H9 (cell line): ENCODE results near the gene BAX. TPM values are rescaled to one million over a fixed set of nuclear protein-coding genes. Genes with fewer than 3 reads are reported as not detected.

Source experiments
- DNase-seq: peaks from one replicate; pipeline ENCODE4 v3.0.0-alpha.2; 2017
- H2AFZ ChIP-seq: one replicate; pipeline ENCODE4 v1.6.1; 2013; ENCODE audit warnings: mild to moderate bottlenecking, low read length, control low read depth, moderate library complexity
- H2AK5ac ChIP-seq: 2 replicates; pipeline ENCODE4 v1.6.1; 2013; ENCODE audit warnings: low read length, control low read depth, mixed read lengths; ENCODE audit not compliant: insufficient read length
- H2BK120ac ChIP-seq: one replicate; pipeline ENCODE4 v1.6.1; 2013; ENCODE audit warnings: low read depth, mild to moderate bottlenecking, low read length, control low read depth, inconsistent platforms; ENCODE audit not compliant: poor library complexity, severe bottlenecking
- H2BK12ac ChIP-seq: 2 replicates; pipeline ENCODE4 v1.6.1; 2013; ENCODE audit warnings: low read length, control low read depth, mixed read lengths, low read depth; ENCODE audit not compliant: insufficient read length
- H2BK15ac ChIP-seq: 2 replicates; pipeline ENCODE4 v1.6.1; 2013; ENCODE audit warnings: low read depth, low read length, control low read depth
- H2BK20ac ChIP-seq: one replicate; pipeline ENCODE4 v1.6.1; 2013; ENCODE audit warnings: low read depth, mild to moderate bottlenecking, low read length, control low read depth, inconsistent platforms; ENCODE audit not compliant: poor library complexity, severe bottlenecking
- H2BK5ac ChIP-seq: 2 replicates; pipeline ENCODE4 v1.6.1; 2013; ENCODE audit warnings: low read length, control low read depth, mixed read lengths; ENCODE audit not compliant: insufficient read length
- H3K14ac ChIP-seq: 2 replicates; pipeline ENCODE4 v1.6.1; 2013; ENCODE audit warnings: low read length, control low read depth; ENCODE audit not compliant: insufficient read depth
- H3K18ac ChIP-seq: 2 replicates; pipeline ENCODE4 v1.6.1; 2013; ENCODE audit warnings: low read depth, mild to moderate bottlenecking, mixed read lengths, low read length, control low read depth; ENCODE audit not compliant: insufficient read length
- H3K23ac ChIP-seq: 2 replicates; pipeline ENCODE4 v1.6.1; 2013; ENCODE audit warnings: low read length, control low read depth, mixed read lengths, low read depth; ENCODE audit not compliant: insufficient read length
- H3K23me2 ChIP-seq: 2 replicates; pipeline ENCODE4 v1.6.1; 2013; ENCODE audit warnings: low read depth, mild to moderate bottlenecking, mixed read lengths, low read length, control low read depth; ENCODE audit not compliant: insufficient read length, poor library complexity, severe bottlenecking
- H3K27ac ChIP-seq: 2 replicates; pipeline ENCODE4 v1.5.1; 2013; ENCODE audit warnings: low read length, control low read depth, mixed read lengths, low read depth; ENCODE audit not compliant: insufficient read length
- H3K27me3 ChIP-seq: 2 replicates; pipeline ENCODE4 v1.6.1; 2013; ENCODE audit warnings: low read length, control low read depth, inconsistent platforms; ENCODE audit not compliant: insufficient read depth
- H3K4ac ChIP-seq: 2 replicates; pipeline ENCODE4 v1.6.1; 2013; ENCODE audit warnings: low read depth, mild to moderate bottlenecking, control low read depth, inconsistent platforms, low read length, moderate library complexity
- H3K4me1 ChIP-seq: 2 replicates; pipeline ENCODE4 v1.6.1; 2013; ENCODE audit warnings: low read length, control low read depth, inconsistent platforms; ENCODE audit not compliant: insufficient read depth
- H3K4me2 ChIP-seq: 2 replicates; pipeline ENCODE4 v1.6.1; 2013; ENCODE audit warnings: low read length, control low read depth, mixed read lengths; ENCODE audit not compliant: insufficient read length, insufficient read depth
- H3K56ac ChIP-seq: 2 replicates; pipeline ENCODE4 v1.6.1; 2013; ENCODE audit warnings: low read depth, mild to moderate bottlenecking, mixed read lengths, low read length, control low read depth; ENCODE audit not compliant: insufficient read length
- H3K79me1 ChIP-seq: 2 replicates; pipeline ENCODE4 v1.6.1; 2013; ENCODE audit warnings: low read depth, mild to moderate bottlenecking, moderate library complexity, low read length, control low read depth, inconsistent platforms; ENCODE audit not compliant: insufficient read depth, poor library complexity, severe bottlenecking
- H3K79me2 ChIP-seq: 2 replicates; pipeline ENCODE4 v1.6.1; 2013; ENCODE audit warnings: low read length, control low read depth, inconsistent platforms; ENCODE audit not compliant: insufficient read depth
- H3K9ac ChIP-seq: 2 replicates; pipeline ENCODE4 v1.6.1; 2013; ENCODE audit warnings: low read length, control low read depth, mixed read lengths; ENCODE audit not compliant: insufficient read length; ENCODE audit errors: extremely low read depth
- H3K9me3 ChIP-seq: one replicate; pipeline ENCODE4 v1.6.1; 2013; ENCODE audit warnings: low read depth, low read length, inconsistent platforms; ENCODE audit not compliant: control insufficient read depth
- H3T11ph ChIP-seq: one replicate; pipeline ENCODE4 v1.6.1; 2013; ENCODE audit warnings: mild to moderate bottlenecking, low read length, control low read depth, inconsistent platforms
- H4K20me1 ChIP-seq: one replicate; pipeline ENCODE4 v1.6.1; 2013; ENCODE audit not compliant: control insufficient read depth, insufficient read length, insufficient read depth
- H4K5ac ChIP-seq: 2 replicates; pipeline ENCODE4 v1.6.1; 2013; ENCODE audit warnings: low read depth, mild to moderate bottlenecking, mixed read lengths, low read length, control low read depth; ENCODE audit not compliant: insufficient read length
- H4K8ac ChIP-seq: replicated peaks from 2 replicates; pipeline ENCODE4 v1.6.1; 2013; ENCODE audit warnings: low read length, control low read depth, mixed read lengths, low read depth; ENCODE audit not compliant: insufficient read length
- H4K91ac ChIP-seq: 2 replicates; pipeline ENCODE4 v1.6.1; 2013; ENCODE audit warnings: low read depth, mild to moderate bottlenecking, moderate library complexity, mixed read lengths, low read length, control low read depth; ENCODE audit not compliant: insufficient read length
- H3K27ac Mint-ChIP-seq, 3 experiments: 2 replicates in 2 of 3; 3 replicates in 1 of 3; pipeline ENCODE4 v1.8.0; 2020 to 2021; ENCODE audit warnings: mixed read lengths in 3 of 3, mild to moderate bottlenecking in 1 of 3, moderate library complexity in 1 of 3
- H3K27me3 Mint-ChIP-seq: 2 replicates; pipeline ENCODE4 v1.8.0; 2021; ENCODE audit warnings: low read depth, mild to moderate bottlenecking, moderate library complexity, mixed read lengths
- H3K36me3 Mint-ChIP-seq, 3 experiments: 2 replicates in 2 of 3; 3 replicates in 1 of 3; pipeline ENCODE4 v1.8.0; 2020 to 2021; ENCODE audit warnings: low read depth in 3 of 3, mixed read lengths in 3 of 3; ENCODE audit not compliant: insufficient read depth in 1 of 3
- H3K4me1 Mint-ChIP-seq, 2 experiments: 2 replicates each; pipeline ENCODE4 v1.8.0; 2020; ENCODE audit warnings: mixed read lengths in 2 of 2
- H3K4me3 Mint-ChIP-seq, 2 experiments: 2 replicates in 1 of 2; 3 replicates in 1 of 2; pipeline ENCODE4 v1.8.0; 2020 to 2021; ENCODE audit warnings: mild to moderate bottlenecking in 2 of 2, mixed read lengths in 2 of 2, moderate library complexity in 1 of 2
- H3K9me3 Mint-ChIP-seq, 2 experiments: 2 replicates in 1 of 2; 3 replicates in 1 of 2; pipeline ENCODE4 v1.8.0; 2020; ENCODE audit warnings: mild to moderate bottlenecking in 2 of 2, mixed read lengths in 2 of 2, moderate library complexity in 1 of 2
- CTCF ChIP-seq: fragments of 200-600 bp; sonication (generic); conservative IDR thresholded peaks from 3 replicates; pipeline ENCODE4 v1.8.0; 2021; ENCODE audit warnings: antibody characterized with exemption, mild to moderate bottlenecking
- WGBS: extraction: QIAGEN DNeasy Blood & Tissue Kit; methylation state at CpG from one replicate; pipeline ENCODE4 v1.1.7; 2013; ENCODE audit warnings: missing lambda C conversion rate, low lambda C conversion rate, mixed read lengths; ENCODE audit not compliant: insufficient read length; ENCODE audit errors: extremely low coverage; 5-methylcytosine and 5-hydroxymethylcytosine counted together
- total RNA-seq: library from RNA; stranded (reverse); gene quantifications from 2 replicates; pipeline ENCODE4 v1.2.1, GENCODE V29; 2021

Gene BAX
- total RNA-seq, 1 experiment from 2014 or later: 310 TPM

GRCh38 chr19:48938256-48938655, 16.4 kb upstream of the BAX start:
- no CpG with 5 or more reads among the region's 7 CpGs for WGBS

More at GRCh38 chr19:48938256-48938655, 16.4 kb upstream of the BAX start:
- TF ChIP-seq CTCF: no peak
- Histone ChIP-seq H3K23me2 (peaks cover 1% of the 10 kb centered on the region), H3K79me2 (no peaks in the 10 kb centered on the region), H3K4me1 (no peaks in the 10 kb centered on the region), H2AK5ac (no peak overlapping the region), H3K9ac (no peak overlapping the region), H3K14ac (no peak overlapping the region), H3K27me3 (no peaks in the 10 kb centered on the region; the same call in 1 of the 2 replicates), H4K8ac (no peak overlapping the region), H2BK20ac (no peak overlapping the region), H2BK120ac (no peak overlapping the region), H3K23ac (no peak overlapping the region), H4K5ac (no peak overlapping the region), H3K18ac (no peak overlapping the region), H3K79me1 (no peaks in the 10 kb centered on the region), H2BK12ac (no peak overlapping the region), H3K4ac (no peak overlapping the region), H2BK5ac (no peak overlapping the region), H3K9me3 (no peaks in the 10 kb centered on the region), H2AFZ (no peak overlapping the region), H3K27ac (no peak overlapping the region), H4K20me1 (no peaks in the 10 kb centered on the region), H3T11ph (no peak overlapping the region), H3K4me2 (no peak overlapping the region), H4K91ac (no peak overlapping the region), H2BK15ac (no peak overlapping the region), H3K56ac (no peak overlapping the region)
- Mint-ChIP-seq H3K4me1 (peaks cover 9 to 15% of the 10 kb centered on the region in 2 experiments), H3K27ac (no peak overlapping the region), H3K36me3 (peaks cover 10 to 22% (median 11%) of the 10 kb centered on the region in 3 experiments), H3K4me3 (no peak overlapping the region), H3K27me3 (peaks cover 23% of the 10 kb centered on the region), H3K9me3 (peaks cover 0 to 2% of the 10 kb centered on the region in 2 experiments; a peak in 2 of 5 replicates)
- no peak for DNase-seq
